Kidney capillary endothelial cell (primary cell): ENCODE data around the gene PRPF40B.

Experiments
- DNase-seq: peaks from one replicate; pipeline ENCODE4 v3.0.0-alpha.2; 2018; ENCODE audit warnings: low spot score

PRPF40B gene

GRCh38 chr12:49687941-49688340 lies 64.6 kb downstream of the PRPF40B start:
- DNase-seq = no peak

GRCh38 chr12:49689237-49689636 lies 65.9 kb downstream of the PRPF40B start:
- no peak for DNase-seq

- no peak for DNase-seq
These were observed 66.4 kb downstream of the PRPF40B start for GRCh38 chr12:49689785-49690184.

- no peak for DNase-seq
These were observed 69.5 kb downstream of the PRPF40B start for GRCh38 chr12:49692851-49693250.

- DNase-seq = no peak
These were observed 70.6 kb downstream of the PRPF40B start for GRCh38 chr12:49693931-49694444.
